Stimulated activated CD4-positive, alpha-beta T cell treated with anti-CD3 and anti-CD28 coated beads, TNF-alpha, amount 100 ng/mL, for 4 hours (primary cell): ENCODE results near the gene KLF13.
A peak's percentile ranks its signal among the peaks of the same experiment; 100 is the strongest.

Experiments
- DNase-seq, 3 experiments: peaks; one replicate each; pipeline ENCODE4 v3.0.0-alpha.2; 2020; ENCODE audit warnings: low read depth in 3 of 3

Gene KLF13

GRCh38 chr15:31362886-31363285, 36.3 kb downstream of the KLF13 start:
- no peak for DNase-seq

- no peak for DNase-seq
Measured at GRCh38 chr15:31364301-31365031, 37.8 kb downstream of the KLF13 start.

- DNase-seq, result no peak
Measured at GRCh38 chr15:31365032-31365654, 38.5 kb downstream of the KLF13 start.

GRCh38 chr15:31365655-31366127, 39.1 kb downstream of the KLF13 start:
- peak; percentile 60 to 65 (median 63) for DNase-seq

- DNase-seq, result no peak
Measured at GRCh38 chr15:31366169-31366734, 39.6 kb downstream of the KLF13 start.

- DNase-seq, result no peak
Measured at GRCh38 chr15:31367021-31367729, 40.5 kb downstream of the KLF13 start.

- no peak for DNase-seq
Measured at GRCh38 chr15:31367730-31368344, 41.2 kb downstream of the KLF13 start.

- no peak for DNase-seq
Measured at GRCh38 chr15:31369727-31370126, 43.1 kb downstream of the KLF13 start.

GRCh38 chr15:31371520-31372240, 45.0 kb downstream of the KLF13 start:
- DNase-seq, result no peak

- no peak for DNase-seq
Measured at GRCh38 chr15:31372635-31373091, 46.0 kb downstream of the KLF13 start.

- no peak for DNase-seq
Measured at GRCh38 chr15:31373096-31373865, 46.6 kb downstream of the KLF13 start.

GRCh38 chr15:31373970-31374369, 47.3 kb downstream of the KLF13 start:
- DNase-seq, result no peak

- DNase-seq, result no peak
Measured at GRCh38 chr15:31374489-31374888, 47.9 kb downstream of the KLF13 start.

- no peak for DNase-seq
Measured at GRCh38 chr15:31374986-31375385, 48.4 kb downstream of the KLF13 start.

GRCh38 chr15:31375772-31376171, 49.1 kb downstream of the KLF13 start:
- DNase-seq, result no peak

- no peak for DNase-seq
Measured at GRCh38 chr15:31376511-31376910, 49.9 kb downstream of the KLF13 start.

GRCh38 chr15:31377030-31377429, 50.4 kb downstream of the KLF13 start:
- DNase-seq, result no peak

GRCh38 chr15:31378363-31378903, 51.8 kb downstream of the KLF13 start:
- no peak for DNase-seq

- DNase-seq, result no peak
Measured at GRCh38 chr15:31379042-31379441, 52.4 kb downstream of the KLF13 start.

GRCh38 chr15:31379577-31379976, 52.9 kb downstream of the KLF13 start:
- no peak for DNase-seq
